NCI-H748 (cell line): ENCODE results near the gene SPSB4.

Source experiments
- DNase-seq: peaks from one replicate; lab custom pipeline; 2025; ENCODE audit not compliant: unreplicated experiment; lab: John Stamatoyannopoulos, UW

The SPSB4 gene

DNA sequence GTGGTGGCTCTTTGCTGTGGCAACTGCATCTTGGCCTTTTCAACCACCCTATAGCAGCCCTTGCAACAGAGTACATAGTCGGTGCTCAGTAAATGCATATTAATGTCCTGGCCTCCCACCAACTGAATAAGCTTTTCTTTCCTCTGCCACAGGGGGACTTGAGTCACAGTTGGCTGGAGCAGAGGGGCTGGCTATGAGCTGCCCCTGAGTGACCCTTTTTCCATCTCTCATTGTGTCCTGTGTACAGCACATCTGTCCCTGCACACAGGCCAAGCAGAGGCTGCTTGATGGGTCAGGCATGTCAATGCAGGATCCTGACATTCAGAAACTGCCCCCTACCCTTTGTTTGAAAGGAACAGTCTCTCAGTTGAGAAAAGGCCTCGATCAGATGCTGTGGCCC, 22.4 kb downstream of the SPSB4 start:
- no peak for DNase-seq

DNA sequence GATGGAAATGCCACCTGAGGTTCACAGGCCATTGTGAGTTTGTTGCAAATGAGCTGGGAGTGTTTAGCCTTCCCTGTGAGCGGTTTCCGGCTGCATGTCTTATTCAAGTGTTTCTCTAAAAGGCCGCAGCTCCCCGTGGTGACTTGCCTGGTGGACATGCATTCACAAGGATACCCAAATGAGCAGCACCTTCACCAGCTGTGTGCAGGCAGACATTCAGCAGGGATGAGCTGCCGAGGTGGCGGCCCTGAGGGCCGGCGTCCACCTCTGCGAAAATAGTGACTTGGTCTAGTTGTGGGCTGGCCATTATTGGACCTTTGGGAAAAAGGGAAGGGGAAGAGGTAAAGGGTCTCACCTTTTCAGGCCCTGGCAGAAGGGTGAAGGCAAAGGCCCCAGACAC, 23.4 kb downstream of the SPSB4 start:
- DNase-seq: no peak

DNA sequence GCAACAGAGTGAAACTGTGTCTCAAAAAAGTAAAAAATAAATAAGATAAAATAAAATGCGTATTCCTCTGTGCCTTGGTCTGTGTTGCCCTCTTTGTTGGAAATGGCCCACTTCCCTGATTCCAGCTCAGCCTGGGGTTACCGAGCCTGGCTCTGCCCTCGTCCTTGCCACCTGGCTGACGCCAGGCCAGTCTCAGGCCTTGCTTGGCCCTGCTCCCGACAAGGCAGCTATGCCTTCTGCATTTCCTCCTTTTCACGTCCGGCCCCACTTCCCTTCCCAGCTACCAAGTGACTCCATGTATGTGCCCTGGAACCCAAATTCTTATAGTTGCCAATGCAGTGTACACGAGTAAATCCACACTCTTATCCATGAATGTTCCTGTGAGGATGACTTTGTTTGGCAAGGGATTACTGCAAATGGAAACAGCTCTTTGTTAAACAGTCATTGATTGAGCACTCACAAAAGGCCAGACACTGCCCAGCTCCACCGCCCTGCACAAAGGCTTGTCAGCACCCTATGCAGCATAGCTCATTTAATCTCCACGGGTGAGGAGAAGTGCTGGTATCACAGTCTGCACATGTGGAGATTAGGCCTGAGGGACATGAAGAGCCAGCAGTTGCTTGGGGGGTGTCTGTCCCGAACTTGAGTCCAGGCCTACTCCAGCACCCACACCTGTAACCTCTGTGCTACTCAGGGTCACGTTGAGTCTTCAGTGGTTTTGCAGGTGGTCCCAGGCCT, 25.1 kb downstream of the SPSB4 start:
- DNase-seq: peak; percentile 16

DNA sequence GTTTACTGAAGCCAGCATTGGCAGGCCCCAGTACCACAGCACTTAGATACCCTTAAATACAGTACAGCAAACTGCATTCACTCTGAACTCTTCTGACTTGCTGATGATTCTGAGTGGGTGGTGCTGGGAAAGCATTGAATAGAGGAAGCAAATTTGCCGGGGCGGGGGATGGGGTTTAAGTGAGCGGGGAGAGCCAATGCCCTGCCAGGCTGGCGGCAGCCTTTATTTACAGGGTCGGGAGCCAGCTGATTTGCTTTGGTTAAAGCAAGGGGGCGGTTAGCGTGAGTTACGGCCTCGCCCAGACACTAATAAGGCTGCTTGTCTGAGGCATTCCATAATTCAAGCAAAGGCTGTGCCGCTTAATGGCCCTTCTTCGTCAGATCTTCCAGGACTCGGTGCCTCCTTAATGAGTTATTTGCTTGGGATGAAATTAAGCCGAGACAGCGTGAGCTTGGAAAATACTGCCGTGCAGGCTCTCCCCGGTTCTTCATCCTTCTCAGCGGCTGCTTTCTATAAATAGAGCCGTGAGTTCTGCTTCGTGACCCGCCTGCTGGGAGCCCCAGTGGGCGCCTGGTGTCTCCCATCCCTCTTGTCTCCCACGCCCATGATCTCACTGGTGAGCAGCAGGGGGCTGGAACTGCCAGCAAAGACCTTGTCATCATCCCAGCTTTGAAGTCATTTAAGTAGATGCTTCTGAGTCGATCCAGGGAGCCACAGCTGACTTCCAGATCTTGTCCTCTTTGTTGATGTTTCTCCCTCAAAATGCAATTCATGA, 25.8 kb downstream of the SPSB4 start:
- DNase-seq: peak; percentile 69

DNA sequence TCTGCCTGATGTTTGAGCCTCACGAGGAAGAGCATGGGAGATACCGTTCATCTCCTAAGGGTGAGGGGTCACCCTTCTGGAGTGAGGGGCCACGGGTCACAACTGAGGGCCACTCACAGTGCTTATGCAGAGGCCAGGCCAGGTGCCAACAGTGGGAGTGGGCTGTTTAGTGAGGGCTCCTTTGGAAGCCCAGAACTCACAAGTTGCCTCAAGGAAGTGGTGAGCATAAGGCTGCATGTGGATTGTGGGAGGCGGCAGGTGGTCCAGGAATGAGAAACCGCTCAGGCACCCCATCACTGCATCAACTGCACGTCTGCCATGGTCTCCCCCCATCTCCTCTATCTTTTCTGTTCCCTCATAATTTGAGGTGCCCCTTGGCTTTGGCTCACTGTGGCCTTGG, 26.5 kb downstream of the SPSB4 start:
- DNase-seq: no peak

DNA sequence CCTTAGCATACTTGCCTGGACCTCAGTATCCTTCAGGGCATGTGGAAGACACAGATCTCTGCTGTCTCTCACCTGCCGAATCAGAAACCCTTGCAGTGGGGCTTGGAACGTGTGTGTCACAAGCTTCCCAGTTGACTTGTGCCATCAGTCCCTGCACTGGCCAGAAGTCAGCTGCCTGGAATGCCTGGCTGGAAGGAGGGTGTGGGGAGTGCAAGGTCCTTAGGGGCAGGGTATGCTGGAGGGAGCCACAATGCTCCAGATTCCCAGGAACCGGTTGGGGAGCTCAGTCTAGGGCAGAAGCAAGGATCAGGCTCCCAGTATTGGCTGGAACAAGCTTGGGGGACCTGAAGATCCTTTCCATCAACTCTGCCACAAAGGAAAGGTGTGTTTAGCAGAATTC, 27.1 kb downstream of the SPSB4 start:
- DNase-seq: no peak

DNA sequence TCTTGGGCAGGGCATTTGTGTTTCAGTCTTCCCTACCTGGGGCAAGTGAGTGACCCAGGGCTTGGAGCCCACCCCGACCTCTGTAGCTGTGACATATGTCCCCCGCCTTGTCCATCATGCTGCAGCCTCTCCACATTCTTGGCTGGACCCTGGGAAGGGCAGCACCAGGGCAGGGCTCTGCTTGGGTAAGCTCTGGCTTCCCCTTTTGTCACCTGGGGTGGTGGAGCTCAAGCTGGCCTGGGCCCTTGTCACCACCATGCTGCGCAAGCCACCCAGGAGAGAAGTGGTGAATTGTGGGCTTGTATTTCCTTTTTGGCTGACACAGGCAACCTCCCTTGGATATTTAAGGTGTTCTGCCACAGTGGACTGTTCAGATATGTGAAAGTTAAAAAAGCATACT, 29.3 kb downstream of the SPSB4 start:
- no peak for DNase-seq

DNA sequence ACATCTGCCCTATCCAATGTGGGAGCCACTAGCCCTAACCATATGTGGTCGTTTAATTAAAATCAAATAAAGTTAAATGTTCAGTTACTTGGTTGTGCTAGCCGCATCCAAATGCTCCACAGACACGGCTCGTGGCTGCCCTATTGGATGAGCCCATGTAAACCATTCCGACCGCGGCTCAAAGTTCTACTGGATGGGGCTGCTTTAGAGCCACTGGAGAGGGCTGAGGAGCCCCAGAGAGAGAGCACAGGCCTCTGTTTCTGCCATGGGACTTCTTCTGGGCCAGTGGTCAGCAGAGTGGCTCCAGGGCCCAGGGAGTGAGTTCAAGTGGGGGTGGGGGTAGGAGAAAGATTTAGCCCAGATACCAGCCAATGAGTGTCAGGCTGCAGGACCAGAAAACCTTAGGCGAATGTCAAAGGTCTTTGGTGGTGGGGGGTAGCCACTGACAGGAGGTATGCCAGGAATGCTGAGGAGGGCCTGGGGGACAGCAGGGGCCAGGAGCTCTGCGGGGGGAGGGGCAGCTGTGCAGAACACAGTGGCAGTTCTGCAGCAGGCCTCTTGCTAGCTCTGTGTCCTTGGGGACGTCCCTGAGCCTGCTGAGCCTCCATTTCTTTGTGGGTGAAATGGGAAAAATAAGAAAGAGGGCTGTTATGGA, 30.1 kb downstream of the SPSB4 start:
- no peak for DNase-seq

DNA sequence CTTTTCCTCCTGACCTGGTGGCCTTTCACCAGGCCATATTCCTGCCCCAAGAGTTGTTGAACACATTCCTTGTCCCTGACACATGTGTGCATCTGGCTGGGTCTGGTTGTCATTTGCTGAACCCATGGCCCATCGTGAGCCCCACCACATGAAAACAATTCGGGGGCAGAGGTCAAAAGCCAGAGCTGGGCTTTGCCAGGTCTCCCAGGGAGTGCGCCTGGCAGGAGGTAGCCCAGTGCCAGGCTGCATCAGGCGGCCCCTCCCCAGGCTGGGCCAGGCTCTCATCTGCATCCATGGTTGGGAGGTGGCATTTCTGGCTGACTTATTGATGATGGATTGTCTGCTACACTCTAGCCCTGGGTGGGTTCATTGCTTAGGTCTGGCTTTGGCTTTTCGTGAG, 30.9 kb downstream of the SPSB4 start:
- no peak for DNase-seq

DNA sequence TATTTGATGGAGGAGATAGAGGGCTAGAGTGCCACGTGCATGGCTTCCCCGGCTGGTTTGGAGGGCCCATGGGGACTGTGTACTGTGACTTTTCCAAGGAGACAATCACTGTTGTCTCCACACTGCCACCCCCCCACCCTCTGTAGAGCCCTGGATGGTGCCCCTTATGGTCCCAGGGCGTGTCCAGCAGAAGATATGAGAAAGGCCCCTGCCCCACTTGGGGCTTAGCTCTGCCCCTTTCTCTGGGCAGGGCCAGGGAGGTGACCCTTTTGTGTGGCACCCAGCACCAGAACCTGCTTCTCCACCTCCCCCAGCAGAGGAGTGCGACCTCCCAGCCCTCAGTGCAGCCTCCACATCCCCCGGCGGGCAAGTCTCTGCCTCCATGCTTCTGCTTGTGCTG, 32.1 kb downstream of the SPSB4 start:
- no peak for DNase-seq

DNA sequence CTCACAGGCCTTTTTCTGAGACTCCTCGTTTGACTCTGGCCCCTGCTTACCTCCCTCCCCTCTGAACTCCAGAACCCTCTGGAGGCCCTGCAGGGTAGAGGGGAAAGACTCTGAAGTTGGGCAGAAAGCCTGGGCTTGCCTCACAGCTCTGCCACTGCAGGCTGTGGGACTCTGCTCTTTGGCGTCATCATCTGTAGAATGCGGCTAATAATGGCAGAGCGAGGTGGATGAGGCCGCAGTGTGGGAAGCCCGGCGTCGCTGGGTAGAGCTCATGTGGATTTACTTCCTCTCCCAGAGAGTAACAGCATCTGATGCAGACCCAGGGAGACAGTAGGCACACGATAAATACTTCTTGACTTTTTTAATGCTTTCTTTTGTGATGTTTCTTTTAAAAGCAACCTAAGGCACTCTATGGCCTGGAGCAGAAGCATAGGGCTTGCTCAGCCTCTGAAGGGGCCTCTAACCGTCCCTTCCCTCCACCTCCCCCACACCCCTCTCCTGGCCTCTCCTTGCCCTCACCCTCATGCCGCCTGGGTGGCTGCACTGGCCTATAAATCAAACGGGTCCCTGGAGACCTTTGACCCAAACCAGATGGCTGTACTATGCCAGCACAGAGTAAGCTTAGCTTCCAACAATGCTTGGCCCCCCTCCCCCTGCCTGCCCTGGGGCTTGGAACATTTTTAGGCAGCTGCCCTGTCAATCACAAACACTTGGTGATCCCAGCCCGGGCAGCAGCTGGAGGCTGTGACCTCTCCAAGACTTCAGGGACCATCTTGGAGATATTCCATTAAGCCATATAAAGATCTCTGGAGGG, 32.9 kb downstream of the SPSB4 start:
- no peak for DNase-seq

DNA sequence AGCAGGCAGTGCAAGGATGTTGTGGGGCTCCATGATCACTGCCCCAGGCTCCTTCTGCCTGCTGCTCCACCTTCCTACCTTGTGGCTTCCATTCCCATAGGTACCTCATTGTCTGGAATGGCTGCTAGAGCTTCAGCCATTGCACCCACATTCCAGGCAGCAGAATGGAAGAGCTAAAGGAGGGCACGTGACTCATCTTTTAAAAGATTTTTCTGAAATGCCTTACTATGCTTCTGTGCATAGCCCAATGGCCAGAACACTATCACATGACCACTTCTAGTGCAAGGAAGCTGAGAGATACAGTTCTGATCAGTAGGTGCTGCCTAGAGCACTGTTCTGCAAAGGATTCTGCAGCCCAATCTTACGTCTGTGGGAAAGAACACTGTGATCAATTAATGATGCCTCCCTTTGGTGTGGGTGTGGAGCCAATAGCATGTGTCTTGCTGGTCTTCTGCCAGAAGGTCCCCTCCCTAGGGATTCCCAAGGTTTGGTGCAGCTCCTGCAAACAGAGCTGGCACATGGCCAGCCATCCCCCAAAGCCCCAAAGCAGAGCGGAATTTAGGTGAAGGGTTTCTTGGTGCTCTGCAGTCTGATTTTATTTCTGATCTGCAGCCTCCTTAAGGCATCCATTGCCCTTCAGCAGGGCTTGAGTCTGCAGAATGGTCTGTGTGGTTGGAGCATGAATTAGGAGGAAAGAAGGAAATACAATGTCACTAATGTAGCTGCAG, 34.4 kb downstream of the SPSB4 start:
- DNase-seq: no peak

DNA sequence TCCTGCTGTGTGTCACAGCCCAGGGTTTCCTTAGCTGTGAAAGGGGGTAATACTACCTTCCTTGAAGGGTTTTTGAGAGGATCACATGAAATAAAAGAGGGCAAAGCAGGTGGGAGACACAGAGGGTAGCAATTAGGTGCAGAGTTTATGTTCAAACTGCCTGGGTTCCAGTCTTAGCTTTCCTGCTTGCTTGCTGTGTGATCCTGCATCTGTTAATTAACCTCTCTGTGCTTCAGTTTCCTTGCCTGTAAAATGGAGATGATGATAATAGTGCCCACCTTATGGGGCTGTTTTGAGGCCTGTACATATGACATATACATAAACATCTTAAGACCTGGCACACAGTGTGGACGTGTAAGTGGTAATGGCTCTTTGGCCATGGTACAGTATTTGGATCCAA, 35.0 kb downstream of the SPSB4 start:
- no peak for DNase-seq

DNA sequence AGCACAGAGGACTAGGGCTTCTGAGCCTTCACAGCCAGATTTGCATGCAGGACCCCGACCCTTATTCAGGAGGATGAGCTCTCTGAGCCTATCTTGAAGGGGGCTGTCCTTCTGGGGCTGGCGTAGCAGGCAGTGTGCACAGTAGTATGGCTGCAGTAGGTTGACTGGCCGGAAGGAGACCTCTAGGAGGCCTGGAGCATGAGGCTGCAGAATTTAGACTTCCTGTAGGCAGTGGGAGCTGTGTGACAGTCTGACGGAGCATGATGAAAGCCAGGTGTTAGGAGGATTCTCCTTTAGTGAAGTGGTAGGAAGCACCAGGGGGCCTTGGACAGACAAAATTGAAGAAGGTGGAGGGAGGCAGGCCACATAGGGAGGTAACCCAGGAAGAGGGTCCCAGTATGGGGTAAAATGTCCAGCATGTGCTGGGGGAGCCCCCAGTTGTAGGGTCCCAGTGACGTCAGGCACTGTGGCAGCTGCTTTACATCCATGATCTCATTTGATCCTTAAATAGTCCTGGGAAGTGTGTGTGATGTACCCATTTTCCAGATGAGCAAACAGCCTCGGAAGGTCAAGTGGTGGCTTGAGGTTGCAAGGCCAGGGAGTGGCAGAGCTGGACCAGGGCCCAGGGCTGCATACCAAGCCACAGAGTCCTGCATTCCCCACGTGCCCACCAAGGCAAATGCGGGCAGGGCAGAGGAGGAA, 36.1 kb downstream of the SPSB4 start:
- no peak for DNase-seq

DNA sequence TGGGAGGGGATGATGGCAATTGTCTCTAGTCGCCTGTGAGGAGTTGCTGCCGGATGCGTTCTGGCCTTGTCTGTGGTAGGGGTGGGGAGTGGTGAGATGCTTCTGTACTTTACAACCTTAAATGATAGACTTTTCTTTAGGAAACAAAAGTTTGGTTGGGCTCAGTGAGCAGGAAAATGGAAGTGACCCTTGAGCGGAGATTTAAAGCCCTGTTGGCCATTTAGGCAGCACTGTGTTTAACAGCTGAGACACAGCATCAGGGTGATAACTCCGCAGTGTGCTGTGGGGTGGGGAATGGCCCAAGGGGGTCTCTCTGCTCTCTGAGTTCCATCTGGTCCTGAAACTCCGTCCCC, 36.6 kb downstream of the SPSB4 start:
- no peak for DNase-seq

DNA sequence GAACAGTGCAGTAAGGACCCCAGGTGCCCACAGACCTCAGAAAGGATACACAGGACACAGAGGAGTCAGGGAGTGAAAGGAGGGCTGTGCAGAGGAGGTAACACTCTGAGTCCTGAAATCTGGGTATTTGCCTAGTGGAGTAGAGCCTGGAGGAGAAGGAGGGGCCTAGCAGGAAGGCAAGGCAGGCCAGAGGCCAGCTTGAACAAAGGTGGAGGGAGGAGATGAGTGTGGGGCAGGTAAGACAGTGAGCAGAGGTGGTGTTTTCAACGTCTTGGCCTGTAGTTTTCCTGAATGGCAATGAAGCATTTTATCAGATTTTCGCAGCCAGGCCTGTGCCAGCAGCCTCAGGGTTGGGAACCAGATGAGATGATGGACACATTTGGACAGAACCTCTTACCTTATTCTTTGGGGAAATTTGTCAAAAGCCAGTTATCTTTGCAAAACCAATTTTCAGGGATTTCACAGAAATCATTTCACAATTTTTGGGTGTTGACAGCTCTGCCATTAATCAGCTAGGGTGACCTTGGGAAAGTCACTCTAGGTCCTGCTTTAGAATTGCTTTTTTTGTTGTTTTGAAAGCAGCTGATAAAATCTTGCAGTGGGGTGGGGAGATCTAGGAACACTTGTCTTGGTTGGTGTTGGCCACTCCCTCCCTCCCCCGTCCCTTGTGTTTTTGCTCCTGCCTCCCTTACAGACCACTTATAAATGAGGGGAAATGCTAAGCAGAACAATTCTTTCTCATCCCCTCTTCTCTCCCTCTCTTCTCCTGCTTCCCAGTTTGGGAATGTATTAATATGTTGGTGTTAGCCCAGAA, 38.4 kb downstream of the SPSB4 start:
- DNase-seq: no peak

DNA sequence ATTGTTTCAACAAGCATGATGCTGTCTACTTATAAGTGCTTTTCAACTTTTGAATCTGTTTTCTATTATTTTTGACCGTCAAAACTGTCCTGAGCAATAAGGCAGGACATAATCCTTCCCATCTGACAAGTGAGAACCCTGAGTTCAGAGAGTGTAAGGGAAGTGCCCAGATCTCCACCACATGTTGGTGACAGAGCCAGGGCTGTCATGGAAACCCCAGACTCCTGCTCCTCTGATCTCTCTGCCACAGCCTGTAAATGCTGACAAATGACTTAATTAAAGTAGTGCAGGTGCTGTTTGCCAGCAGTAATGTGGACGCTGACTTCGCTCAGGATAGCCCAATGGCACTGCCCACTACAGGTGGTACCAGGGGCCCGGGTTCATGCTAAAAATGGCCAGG, 40.3 kb downstream of the SPSB4 start:
- DNase-seq: no peak

DNA sequence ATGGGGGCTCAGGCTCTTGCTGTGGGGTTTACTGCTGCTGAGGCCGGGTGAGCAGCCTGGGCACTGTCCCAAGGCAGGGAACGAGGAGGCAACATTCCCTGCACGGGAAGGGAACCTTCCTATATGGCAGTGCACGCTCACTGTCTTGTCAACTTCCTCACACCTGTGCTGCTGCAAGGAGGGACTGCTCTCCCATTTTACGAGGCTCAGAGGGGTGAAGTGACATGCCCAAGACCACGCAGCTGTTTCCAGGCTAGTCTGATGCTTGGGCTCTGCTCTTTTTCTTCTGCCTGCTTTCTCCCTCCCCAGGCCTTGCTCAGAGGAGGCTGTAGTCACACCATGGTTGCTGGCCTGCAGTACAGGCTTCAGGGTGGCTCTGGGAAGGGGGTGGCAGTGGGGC, 41.5 kb downstream of the SPSB4 start:
- DNase-seq: no peak

DNA sequence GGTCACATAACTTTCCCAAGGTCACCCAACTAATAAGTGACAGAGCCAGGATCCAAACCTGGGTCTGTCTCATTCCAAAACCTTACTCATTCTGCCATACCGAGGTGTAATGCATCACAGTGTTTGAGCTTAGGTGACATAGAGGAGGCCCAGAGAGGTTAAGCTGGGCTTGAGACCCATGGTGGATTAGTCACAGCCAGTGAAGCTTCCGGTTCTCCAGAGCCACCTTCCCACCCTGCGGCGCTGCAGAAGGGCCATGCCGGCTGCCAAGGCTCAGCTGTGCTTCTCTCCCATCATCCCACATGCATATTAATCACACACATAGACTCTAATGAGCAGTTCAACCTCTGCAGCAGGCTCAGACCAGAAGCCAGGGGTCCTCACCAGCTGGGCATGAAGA, 42.2 kb downstream of the SPSB4 start:
- DNase-seq: no peak
